Mononuclear cell (primary cell): ENCODE measurements around the gene STPG2. TPM values are rescaled to one million over a fixed set of nuclear protein-coding genes. Genes with fewer than 3 reads are reported as not detected.

Experiments used
- H3K27me3 ChIP-seq: 2 replicates; pipeline ENCODE4 v1.6.0; 2011; ENCODE audit warnings: low read length, control low read depth; ENCODE audit not compliant: insufficient read depth
- H3K4me1 ChIP-seq: 2 replicates; pipeline ENCODE4 v1.5.1; 2011; ENCODE audit warnings: mild to moderate bottlenecking, low read length, control low read depth; ENCODE audit not compliant: insufficient read depth
- H3K4me3 ChIP-seq: 2 replicates; pipeline ENCODE4 v1.5.1; 2011; ENCODE audit warnings: mild to moderate bottlenecking, low read length, moderate library complexity
- H3K9me3 ChIP-seq: 2 replicates; pipeline ENCODE4 v1.5.1; 2011; ENCODE audit warnings: low read depth, mild to moderate bottlenecking, control low read depth, low read length
- total RNA-seq: library from RNA; depleted of rRNA; stranded (reverse); fragments of >200 nt; gene quantifications from one replicate; pipeline ENCODE4 v1.2.3, GENCODE V29; 2012

The STPG2 gene
- total RNA-seq, 1 donor: 0.73 TPM

DNA sequence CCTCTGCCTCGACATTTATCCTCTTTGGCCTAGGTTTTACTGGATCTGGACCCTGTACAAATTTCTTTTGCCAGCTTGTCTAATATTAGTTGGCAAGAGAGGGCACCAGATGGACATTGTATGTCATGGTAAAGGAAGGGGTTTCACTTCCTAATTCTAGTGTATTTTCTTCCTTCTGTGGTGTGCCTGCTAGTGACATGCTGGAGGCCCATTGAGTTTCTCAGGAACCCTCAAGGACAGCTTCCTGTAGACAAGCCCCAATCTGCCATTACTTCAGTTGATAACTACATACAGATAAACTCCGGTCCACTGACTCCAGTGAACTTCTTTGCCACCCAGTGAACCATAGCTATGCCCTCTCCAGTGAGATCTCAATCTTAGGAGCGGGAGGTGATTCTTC lies 116.9 kb downstream of the STPG2 start:
- H3K27me3 ChIP-seq: no peaks in the 10 kb centered on the region
- H3K4me1 ChIP-seq: no peaks in the 10 kb centered on the region
- no peaks in the 10 kb centered on the region for H3K9me3 ChIP-seq
- H3K4me3 ChIP-seq: no peak overlapping the region

DNA sequence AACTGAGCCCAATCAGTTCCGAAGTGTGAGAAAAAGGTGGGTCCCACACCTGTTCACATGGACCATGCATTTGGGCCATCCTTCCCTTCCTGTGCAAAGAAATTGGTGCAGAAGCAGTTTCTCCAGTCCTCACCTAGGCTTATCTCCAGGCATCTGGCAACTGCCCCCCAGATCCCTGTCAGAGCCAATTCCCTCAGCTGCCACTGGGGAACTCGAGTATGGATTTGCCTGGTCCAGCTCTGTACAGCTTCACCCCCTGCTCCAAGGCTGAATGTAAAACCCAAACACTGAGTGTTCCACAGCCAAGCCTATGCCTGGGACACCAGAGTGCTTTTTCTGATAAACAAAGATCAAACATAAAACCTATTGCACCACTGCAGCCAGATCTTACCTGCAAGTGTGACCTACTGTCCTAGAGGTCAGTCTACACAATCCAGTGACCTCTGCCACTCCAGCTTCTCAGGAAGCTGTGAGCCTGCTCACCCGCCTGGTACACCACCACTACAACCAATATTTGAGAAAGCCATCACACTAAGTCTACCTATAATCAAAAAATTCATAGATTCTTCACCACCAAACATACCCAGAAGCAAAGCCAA lies 136.4 kb downstream of the STPG2 start:
- H3K4me3 ChIP-seq: no peak overlapping the region
- no peaks in the 10 kb centered on the region for H3K27me3 ChIP-seq
- peaks cover 28% of the 10 kb centered on the region for H3K9me3 ChIP-seq

DNA sequence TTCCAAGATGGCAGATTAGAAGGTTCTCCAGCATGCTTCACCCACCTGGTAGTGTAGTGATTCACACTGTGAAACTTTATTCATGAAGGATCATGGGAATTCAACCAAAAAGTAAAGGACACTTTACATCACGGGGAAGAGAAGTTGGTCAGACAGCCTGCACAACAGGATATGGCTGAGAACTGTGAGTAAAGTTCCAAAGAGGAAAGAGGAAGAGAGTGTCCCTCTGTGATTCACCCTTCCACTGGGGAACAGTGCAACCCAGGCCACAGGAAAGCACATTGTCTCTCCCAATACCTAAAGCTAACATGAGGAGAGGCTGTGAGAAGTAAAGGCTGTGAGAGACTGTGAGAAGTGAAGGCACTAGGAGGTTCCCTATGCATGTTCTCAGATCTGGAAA lies 137.2 kb downstream of the STPG2 start:
- Histone ChIP-seq H3K27me3 (no peaks in the 10 kb centered on the region), H3K9me3 (peaks cover 28% of the 10 kb centered on the region), H3K4me1 (no peaks in the 10 kb centered on the region), H3K4me3 (no peak overlapping the region)

More for the DNA sequence above, 136.4 kb downstream of the STPG2 start:
- H3K4me1 ChIP-seq: no peaks in the 10 kb centered on the region

DNA sequence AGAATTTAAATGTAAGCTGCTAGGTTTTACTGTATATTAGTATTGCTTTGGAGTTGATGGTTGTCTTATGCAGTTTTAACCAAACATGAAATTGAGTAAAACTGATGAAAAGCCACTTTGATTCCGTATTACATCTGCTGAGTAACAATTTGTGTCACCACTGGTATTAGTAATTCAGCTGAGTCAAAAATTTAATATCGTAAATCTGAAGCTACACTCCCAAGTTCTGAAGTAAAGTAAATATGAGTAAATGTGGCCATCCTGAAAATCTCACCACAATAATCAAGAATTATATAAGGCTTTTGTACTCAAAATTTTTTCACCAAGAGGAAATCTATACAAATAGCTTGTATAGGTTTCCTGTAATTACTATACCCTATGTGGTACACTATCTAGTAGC lies 142.3 kb downstream of the STPG2 start:
- H3K4me1 ChIP-seq: no peaks in the 10 kb centered on the region
- H3K9me3 ChIP-seq: no peaks in the 10 kb centered on the region
- no peak overlapping the region for H3K4me3 ChIP-seq
- H3K27me3 ChIP-seq: no peaks in the 10 kb centered on the region

DNA sequence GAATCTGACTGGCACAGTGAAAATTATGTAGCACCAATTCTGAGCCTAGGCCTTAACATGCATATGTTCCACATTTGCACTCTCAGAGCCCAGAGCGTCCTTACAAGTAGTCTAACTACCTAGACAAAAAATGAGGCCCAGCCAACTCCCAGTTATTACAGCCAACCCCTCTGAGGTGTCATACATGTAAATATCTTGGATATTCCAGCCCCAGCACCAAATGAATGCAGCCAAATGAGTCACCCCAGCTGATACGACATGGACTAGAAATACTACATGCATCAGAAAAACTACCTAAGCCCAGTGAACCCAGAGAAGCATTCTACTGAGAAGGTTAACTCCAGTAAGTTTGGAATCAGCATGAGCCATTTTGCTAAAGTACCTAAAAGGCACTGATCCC lies 145.1 kb downstream of the STPG2 start:
- no peaks in the 10 kb centered on the region for H3K9me3 ChIP-seq
- no peaks in the 10 kb centered on the region for H3K27me3 ChIP-seq
- H3K4me3 ChIP-seq: no peak overlapping the region
- no peaks in the 10 kb centered on the region for H3K4me1 ChIP-seq

DNA sequence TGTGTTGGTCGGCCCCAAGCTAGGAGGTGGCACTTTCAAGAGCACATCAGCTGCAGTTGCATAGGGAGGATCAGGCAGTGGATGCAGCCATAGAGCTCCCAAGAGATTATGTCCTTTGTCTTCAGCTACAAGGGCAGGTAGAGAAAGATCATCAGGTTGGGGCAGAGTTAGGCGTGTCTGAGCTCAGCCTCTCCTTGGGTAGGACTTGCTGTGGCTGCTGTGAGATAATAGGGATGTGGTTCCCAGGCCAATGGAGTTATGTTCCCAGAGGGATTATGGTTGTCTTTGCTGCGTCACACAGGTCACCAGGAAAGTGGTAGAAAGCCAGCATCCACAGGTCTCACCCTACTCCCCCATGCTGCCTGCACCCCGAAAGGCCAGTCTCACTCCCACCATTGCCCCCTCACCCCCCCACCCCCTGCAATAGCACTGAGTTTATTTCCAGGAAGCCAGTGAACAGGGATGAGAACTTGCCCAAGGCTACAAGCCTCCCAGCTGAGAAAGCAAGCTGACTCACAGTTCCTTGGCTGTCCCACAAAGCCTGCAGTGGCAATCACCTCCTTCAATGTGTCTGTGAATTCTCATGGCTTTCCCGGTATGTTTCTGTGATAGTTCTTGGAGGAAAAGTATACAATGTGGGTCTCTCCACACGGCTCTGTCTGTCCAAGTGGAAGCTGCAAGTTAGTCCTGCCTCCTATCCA lies 148.4 kb downstream of the STPG2 start:
- no peaks in the 10 kb centered on the region for H3K9me3 ChIP-seq
- no peaks in the 10 kb centered on the region for H3K27me3 ChIP-seq
- H3K4me3 ChIP-seq: no peak overlapping the region
- H3K4me1 ChIP-seq: no peaks in the 10 kb centered on the region

DNA sequence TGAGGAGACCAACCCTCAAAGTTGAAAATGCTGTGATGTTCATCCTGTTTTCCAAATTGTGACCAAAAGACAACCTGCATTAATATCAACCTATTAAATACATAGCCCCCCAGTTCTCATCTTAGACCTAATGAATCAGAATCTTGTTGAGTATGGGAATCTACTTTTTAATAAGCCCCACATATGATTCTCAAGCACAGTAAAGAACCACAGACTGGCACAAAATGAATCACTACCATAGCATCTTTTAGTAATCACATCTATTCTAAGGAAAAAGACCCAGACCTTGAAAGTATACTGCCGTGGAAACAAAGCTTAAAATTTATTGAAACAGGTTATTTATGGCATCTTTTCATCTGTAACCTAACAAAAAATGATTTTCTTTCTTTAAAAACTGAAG lies 152.9 kb downstream of the STPG2 start:
- H3K4me3 ChIP-seq: no peak overlapping the region
- no peaks in the 10 kb centered on the region for H3K4me1 ChIP-seq
- no peaks in the 10 kb centered on the region for H3K27me3 ChIP-seq
- H3K9me3 ChIP-seq: no peaks in the 10 kb centered on the region

DNA sequence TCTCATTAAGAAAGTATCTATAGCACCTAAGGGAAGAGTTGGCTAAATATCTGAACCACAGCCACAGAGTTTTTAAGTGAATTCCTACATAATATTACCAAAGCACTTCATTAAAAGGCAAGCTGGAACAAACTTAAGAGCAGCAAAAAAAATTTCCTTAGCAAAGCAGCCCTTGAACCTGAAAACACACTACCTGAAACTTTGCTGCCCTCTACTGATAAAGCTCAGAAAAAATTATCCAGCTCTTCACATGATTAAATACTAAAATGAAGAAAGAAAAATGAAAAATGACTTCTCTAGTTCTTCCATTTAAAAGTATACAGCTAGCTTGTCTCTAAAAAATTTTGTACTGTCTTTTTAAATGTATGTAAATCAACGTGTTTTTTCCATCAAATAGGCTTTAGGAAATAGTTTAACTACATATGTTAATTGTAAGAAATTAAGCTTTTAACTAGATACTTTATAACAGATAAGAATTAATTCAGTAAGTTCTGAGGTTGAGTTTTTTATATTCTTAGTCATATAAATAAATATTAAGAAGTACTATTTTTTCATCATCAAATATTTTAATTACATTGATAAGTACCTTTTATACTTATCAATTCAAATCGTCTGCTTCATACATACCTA lies 156.1 kb downstream of the STPG2 start:
- Histone ChIP-seq H3K4me1 (no peaks in the 10 kb centered on the region), H3K9me3 (no peaks in the 10 kb centered on the region), H3K4me3 (no peak overlapping the region), H3K27me3 (no peaks in the 10 kb centered on the region)

DNA sequence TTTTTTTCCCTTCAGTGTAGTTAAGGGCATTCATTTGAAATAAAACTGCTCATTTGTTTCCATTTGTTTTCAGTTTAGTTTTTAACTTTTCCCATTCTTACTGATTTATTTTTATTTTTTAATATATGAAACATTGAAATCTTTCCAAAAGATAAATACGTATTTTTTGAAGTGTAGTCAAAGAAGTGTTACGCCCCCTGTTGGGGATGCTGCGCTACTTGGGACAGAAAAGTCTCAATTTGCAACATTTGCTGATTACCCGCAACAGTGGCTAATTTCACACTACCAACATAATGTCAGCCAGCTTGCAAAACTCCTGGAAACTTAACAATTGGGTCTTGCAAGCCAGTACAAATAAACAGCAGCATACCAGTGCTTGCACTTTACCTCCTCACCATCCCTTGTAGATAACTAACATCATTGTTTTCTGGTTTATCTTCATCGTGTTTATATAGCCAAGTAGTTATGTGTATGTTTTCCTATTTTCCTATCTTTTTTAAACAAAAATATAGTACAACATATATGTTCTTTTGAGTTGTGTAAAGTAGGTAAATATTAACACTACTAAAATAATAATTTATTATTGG lies 158.6 kb downstream of the STPG2 start:
- no peaks in the 10 kb centered on the region for H3K4me1 ChIP-seq
- no peak overlapping the region for H3K4me3 ChIP-seq
- no peaks in the 10 kb centered on the region for H3K27me3 ChIP-seq
- H3K9me3 ChIP-seq: no peaks in the 10 kb centered on the region

DNA sequence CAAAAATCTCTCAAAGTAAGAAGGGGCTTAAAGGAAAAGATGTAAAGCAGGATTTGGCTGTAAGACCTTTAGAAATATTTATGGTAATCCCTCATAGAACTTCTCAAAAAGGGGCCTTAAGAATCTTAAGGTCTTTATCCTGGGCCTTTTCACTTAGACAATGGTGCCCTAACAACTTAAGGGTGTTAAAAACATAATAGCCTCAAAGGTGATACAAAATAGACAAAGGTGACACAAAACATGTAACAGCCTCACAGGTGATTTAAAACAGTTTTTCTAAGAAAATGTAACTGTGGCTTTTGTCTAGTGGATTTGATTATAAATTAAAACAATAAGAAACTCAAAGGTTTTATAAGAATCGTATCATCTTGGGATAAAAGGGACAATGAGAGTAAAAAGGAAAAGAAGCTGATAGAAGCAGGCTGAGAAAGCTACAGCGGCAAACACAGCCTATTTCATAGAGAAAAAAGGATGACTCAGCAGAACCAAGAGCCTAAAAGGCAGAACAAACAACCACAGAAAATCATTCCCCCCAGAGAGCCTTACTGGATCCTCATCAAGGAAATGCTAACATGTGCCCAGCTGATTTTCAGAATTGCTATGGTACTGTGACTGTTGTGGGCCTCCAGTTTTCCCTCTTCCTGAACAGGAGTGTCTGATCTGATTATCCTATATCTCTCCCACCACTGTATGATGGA lies 164.3 kb downstream of the STPG2 start:
- Histone ChIP-seq H3K27me3 (no peaks in the 10 kb centered on the region), H3K4me3 (no peak overlapping the region), H3K4me1 (no peaks in the 10 kb centered on the region), H3K9me3 (no peaks in the 10 kb centered on the region)

DNA sequence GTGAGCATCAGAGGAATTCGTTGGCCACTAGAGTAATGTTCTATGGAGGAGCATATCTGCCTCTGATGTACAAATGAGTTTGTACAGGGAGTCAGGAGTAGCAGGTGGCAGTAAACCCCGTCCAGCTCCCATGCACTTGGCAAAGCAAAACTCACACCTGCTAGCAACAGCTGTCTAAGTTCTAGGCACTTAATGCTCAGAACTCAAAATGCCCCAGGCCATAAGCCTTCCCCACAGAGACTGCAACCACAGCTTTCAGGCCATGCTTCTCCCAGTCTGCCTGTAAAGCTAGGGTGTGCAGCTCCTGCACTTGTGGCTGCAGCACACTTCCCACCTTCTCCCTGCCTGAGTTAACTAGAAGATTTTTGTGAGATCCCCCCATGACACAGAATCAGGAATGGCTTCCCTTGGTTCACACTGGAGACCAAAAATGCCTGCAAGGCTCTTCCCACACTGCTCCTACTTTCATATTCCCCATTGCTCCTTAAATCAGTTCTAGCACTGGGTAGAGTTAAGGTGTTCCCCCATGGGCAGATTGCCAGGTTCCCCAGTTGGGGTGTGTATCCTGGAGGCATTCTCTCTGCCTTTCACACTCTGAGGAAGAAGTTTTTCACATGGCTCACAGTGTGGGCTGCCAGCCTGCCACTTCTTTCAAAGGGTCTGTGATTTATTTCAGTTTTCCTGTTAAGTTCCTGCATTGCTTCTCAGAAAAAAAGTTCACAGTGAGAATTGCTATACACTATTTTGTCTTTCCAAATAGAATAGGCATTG lies 189.9 kb downstream of the STPG2 start:
- Histone ChIP-seq H3K9me3 (peaks cover 9% of the 10 kb centered on the region), H3K4me1 (no peaks in the 10 kb centered on the region), H3K4me3 (no peak overlapping the region), H3K27me3 (no peaks in the 10 kb centered on the region)

DNA sequence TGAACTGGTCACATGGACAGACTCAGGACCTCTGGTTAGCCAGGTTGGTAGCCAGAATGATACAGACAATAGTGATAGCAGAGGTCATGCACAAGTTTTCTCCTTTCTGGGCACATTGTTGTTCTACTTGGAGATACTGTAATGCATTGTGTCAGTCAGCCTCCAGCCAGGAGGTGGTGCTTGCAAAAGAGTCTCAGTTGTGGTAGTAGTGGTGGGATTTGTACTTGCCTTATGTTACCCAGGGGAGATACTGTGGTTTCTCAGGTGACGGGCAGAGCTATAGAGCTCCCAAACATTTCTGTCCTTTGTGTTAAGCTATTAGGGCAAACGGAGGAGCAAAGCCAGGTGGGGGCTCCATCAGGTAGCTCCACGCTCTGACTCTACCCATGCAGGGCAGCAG lies 190.5 kb downstream of the STPG2 start:
- no peak overlapping the region for H3K4me3 ChIP-seq
- H3K9me3 ChIP-seq: peaks cover 13% of the 10 kb centered on the region
- H3K4me1 ChIP-seq: no peaks in the 10 kb centered on the region
- H3K27me3 ChIP-seq: no peaks in the 10 kb centered on the region

DNA sequence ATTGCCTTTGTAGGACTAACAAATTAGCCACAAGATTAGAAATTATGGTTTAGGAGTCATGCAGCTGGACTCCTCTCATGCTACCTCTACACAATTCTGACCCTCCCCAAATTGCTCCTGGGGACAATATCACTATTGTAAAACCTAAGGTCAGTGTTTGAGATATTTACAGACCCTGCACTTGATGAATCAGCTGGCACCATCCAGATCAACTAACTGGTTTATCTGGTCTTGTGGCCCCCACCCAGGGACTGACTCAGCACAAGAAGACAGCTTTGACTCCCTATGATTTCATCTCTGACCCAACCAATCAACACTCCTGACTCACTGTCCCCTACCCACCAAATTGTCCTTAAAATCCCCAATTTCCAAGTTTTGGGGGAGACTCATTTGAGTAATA lies 192.4 kb downstream of the STPG2 start:
- H3K27me3 ChIP-seq: no peaks in the 10 kb centered on the region
- H3K9me3 ChIP-seq: peaks cover 20% of the 10 kb centered on the region
- no peak overlapping the region for H3K4me3 ChIP-seq
- H3K4me1 ChIP-seq: no peaks in the 10 kb centered on the region

DNA sequence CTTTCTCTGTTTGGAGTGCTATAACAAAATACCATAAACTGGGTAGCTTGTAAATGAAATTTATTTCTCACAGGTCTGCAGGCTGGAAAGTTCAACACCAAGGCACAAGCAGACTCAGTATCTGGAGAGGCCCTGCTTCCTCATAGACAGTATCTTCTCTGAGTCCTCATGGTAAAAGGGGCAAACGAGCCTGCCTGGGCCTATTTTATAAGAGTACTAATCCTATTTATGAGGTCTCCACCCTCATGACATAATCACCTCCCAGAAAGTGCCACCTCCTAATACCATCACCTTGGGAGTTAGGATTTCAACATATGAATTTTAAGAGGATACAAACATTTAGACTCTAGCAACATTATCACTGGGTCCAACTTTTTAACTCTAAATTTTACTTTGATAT lies 200.3 kb downstream of the STPG2 start:
- peaks cover 14% of the 10 kb centered on the region for H3K9me3 ChIP-seq
- H3K27me3 ChIP-seq: no peaks in the 10 kb centered on the region
- no peaks in the 10 kb centered on the region for H3K4me1 ChIP-seq

More for the DNA sequence above, 200.3 kb downstream of the STPG2 start:
- H3K4me3 ChIP-seq: no peak overlapping the region
